ENCODE data around the gene BRD1. TPM values are rescaled to one million over a fixed set of nuclear protein-coding genes. Genes with fewer than 3 reads are reported as not detected.

Gene BRD1
- total RNA-seq, 1 donor from 2014 or later = 40.3 TPM

DNA sequence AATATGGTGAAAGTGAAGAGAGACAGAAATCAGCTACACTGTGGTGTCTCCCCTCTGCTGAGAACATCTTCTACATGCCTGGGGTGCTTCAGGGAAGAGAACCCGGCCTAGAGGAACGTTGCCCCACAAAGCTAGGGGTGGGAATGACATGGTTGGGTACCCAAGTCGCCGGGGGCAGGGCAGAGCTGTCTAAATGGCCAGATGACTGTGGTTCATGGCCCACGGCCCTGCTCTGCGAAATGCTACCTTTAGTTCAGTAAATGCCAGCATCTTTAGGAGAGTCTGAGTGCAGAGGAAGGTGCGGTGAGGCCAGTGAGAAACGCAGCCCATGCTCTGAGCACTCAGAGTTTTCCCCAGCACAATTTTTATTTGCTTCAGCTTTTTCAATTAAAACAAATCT, 12.8 kb downstream of the BRD1 start:
- no peaks in the 10 kb centered on the region for H3K27me3 Mint-ChIP-seq (ENCODE audit: unreplicated experiment)
- H3K4me3 Mint-ChIP-seq (ENCODE audit: unreplicated experiment) = no peak overlapping the region
- peaks cover 27% of the 10 kb centered on the region for H3K36me3 Mint-ChIP-seq (ENCODE audit: low read depth, unreplicated experiment)
- no peak overlapping the region for H3K27ac Mint-ChIP-seq (ENCODE audit: unreplicated experiment)
- H3K4me1 Mint-ChIP-seq (ENCODE audit: unreplicated experiment) = peaks cover 9% of the 10 kb centered on the region
- TF ChIP-seq, protein P1, sequence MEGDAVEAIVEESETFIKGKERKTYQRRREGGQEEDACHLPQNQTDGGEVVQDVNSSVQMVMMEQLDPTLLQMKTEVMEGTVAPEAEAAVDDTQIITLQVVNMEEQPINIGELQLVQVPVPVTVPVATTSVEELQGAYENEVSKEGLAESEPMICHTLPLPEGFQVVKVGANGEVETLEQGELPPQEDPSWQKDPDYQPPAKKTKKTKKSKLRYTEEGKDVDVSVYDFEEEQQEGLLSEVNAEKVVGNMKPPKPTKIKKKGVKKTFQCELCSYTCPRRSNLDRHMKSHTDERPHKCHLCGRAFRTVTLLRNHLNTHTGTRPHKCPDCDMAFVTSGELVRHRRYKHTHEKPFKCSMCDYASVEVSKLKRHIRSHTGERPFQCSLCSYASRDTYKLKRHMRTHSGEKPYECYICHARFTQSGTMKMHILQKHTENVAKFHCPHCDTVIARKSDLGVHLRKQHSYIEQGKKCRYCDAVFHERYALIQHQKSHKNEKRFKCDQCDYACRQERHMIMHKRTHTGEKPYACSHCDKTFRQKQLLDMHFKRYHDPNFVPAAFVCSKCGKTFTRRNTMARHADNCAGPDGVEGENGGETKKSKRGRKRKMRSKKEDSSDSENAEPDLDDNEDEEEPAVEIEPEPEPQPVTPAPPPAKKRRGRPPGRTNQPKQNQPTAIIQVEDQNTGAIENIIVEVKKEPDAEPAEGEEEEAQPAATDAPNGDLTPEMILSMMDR (IDR thresholded peaks at IDR 0.05; ENCODE audit: unreplicated experiment) = no peak
- no peak for DNase-seq (ENCODE audit: low spot score)
- H3K9me3 Mint-ChIP-seq (ENCODE audit: unreplicated experiment) = no peaks in the 10 kb centered on the region

DNA sequence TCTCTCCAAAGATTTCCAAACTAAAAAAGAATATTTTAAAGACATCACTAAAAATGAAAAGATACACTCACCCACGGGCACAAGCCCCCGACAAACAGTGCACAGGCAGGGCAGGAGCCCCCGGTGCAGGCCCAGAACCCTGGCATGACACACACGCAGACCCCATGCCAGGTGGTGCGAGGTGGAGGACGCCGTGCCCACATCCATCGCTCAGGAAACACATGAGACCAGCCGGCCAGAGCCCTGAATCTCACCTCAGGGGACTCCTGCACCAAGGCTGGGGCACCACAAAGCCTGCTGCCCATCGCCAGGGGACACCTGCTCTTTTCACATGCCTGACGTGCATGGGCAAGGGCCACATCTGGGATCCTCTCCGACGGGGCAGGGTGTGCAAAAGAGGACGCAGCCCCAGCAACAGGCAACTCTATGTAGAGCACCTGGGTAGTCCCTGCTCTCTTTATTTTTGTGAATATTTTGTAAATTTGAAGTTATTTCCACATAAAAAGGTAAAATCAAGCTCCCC, 13.4 kb downstream of the BRD1 start:
- Mint-ChIP-seq H3K36me3 (ENCODE audit: low read depth, unreplicated experiment) (peaks cover 27% of the 10 kb centered on the region), H3K27me3 (ENCODE audit: unreplicated experiment) (no peaks in the 10 kb centered on the region), H3K4me3 (ENCODE audit: unreplicated experiment) (no peak overlapping the region), H3K4me1 (ENCODE audit: unreplicated experiment) (peaks cover 9% of the 10 kb centered on the region), H3K9me3 (ENCODE audit: unreplicated experiment) (no peaks in the 10 kb centered on the region), H3K27ac (ENCODE audit: unreplicated experiment) (no peak overlapping the region)
- TF ChIP-seq, protein P1 (IDR thresholded peaks at IDR 0.05; ENCODE audit: unreplicated experiment) = no peak
- DNase-seq (ENCODE audit: low spot score) = no peak

DNA sequence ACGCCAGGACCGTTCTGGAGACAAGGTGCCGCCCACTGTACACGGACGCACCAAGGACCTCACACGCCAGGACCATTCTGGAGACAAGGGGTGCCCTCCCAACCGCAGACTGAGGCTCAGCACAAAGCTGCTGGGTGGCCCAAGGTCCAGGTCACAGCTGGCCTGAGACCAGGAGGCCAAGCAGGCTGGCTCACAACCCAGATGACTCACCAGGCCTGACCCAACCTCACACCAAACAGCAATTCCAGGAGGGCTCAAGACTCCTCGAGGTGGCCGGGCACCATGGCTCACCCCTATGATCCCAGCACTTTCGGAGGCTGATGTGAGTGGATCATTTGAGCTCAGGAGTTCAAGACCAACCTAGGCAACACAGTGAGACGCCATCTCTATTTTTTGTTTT, 14.8 kb downstream of the BRD1 start:
- Mint-ChIP-seq H3K9me3 (ENCODE audit: unreplicated experiment) (no peaks in the 10 kb centered on the region), H3K27me3 (ENCODE audit: unreplicated experiment) (no peaks in the 10 kb centered on the region), H3K36me3 (ENCODE audit: low read depth, unreplicated experiment) (peaks cover 23% of the 10 kb centered on the region), H3K4me3 (ENCODE audit: unreplicated experiment) (no peak overlapping the region), H3K4me1 (ENCODE audit: unreplicated experiment) (peaks cover 9% of the 10 kb centered on the region), H3K27ac (ENCODE audit: unreplicated experiment) (no peak overlapping the region)
- TF ChIP-seq, protein P1 (IDR thresholded peaks at IDR 0.05; ENCODE audit: unreplicated experiment) = no peak
- no peak for DNase-seq (ENCODE audit: low spot score)

DNA sequence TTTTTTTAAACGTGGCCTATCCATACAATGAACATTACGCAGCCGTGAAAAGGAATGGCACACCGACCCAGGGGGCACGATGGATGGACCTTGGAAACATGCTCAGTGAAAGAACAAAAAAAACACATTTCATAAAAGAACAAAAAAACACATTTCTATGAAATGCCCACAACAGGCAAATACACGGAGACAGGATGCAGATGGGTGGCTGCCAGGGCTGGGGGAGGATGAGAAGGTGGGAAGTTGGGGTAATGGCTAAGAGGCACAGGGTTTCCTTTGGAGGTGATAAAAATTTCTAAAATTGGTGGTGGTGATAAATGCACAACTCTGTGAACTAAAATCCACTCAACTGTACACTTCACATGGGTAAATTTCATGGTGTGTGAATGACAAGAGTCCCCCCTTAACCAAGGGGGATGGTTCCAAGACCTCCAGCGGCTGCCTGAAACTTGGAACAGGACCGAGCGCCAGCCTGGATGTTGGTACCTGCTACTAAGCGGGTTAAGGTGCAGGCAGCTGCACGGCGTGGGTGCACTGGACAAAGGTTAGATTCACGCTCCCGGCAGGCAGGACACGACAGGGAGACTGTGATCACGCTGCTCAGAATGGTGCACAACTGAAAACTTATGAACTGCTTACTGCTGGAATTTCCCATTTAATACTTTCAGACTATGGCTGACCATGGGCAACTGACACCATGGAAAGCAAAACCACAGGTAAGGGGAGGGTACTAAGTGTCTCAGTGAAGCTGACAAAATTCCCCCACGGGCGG, 16.5 kb downstream of the BRD1 start:
- Mint-ChIP-seq H3K9me3 (ENCODE audit: unreplicated experiment) (no peaks in the 10 kb centered on the region), H3K27ac (ENCODE audit: unreplicated experiment) (peak overlapping the region; percentile 6), H3K4me1 (ENCODE audit: unreplicated experiment) (peaks cover 12% of the 10 kb centered on the region), H3K36me3 (ENCODE audit: low read depth, unreplicated experiment) (peaks cover 16% of the 10 kb centered on the region), H3K27me3 (ENCODE audit: unreplicated experiment) (no peaks in the 10 kb centered on the region), H3K4me3 (ENCODE audit: unreplicated experiment) (no peak overlapping the region)
- DNase-seq (ENCODE audit: low spot score) = no peak
- TF ChIP-seq, protein P1 (IDR thresholded peaks at IDR 0.05; ENCODE audit: unreplicated experiment) = no peak

DNA sequence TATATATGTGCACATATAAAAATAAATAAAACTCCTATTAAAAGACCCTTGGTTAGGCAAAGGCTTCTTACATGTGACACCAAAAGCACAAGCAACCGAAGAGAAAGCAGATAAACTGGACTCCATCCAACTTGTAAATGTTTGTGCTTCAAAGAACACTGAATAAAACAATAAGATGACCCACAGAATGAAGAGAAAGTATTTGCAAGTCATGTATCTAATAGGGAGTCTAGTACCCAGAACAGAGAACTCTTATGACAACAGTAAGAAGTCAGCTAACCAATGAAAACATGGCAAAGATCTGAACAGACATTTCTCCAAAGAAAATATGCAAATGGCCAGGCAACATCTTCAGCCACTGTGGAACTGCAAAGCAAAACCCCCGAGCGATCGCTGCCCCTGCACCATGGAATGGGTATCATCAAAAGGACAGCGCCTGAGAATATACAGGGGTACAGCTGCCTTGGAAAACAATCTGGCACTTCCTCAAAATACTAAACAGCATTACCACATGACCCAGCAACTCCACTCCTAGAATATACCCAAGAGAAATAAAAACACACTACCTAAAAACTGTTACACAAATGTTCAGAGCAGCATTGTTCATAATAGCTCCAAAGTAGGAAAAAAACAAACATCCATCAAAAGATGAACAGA, 17.2 kb downstream of the BRD1 start:
- TF ChIP-seq, protein P1 (IDR thresholded peaks at IDR 0.05; ENCODE audit: unreplicated experiment) = no peak
- H3K27ac Mint-ChIP-seq (ENCODE audit: unreplicated experiment) = peak overlapping the region; percentile 6
- H3K4me3 Mint-ChIP-seq (ENCODE audit: unreplicated experiment) = no peak overlapping the region
- H3K4me1 Mint-ChIP-seq (ENCODE audit: unreplicated experiment) = peaks cover 12% of the 10 kb centered on the region
- H3K27me3 Mint-ChIP-seq (ENCODE audit: unreplicated experiment) = no peaks in the 10 kb centered on the region
- peaks cover 15% of the 10 kb centered on the region for H3K36me3 Mint-ChIP-seq (ENCODE audit: low read depth, unreplicated experiment)
- H3K9me3 Mint-ChIP-seq (ENCODE audit: unreplicated experiment) = no peaks in the 10 kb centered on the region
- no peak for DNase-seq (ENCODE audit: low spot score)

Measured in endothelial cell (in vitro differentiated cells).